Activated CD4-positive, alpha-beta T cell treated with anti-CD3 and anti-CD28 coated beads, Interleukin-2, Interleukin-4, amounts not matched to agents 100 ng/mL and 50 ng/mL, durations not matched to agents 16 hours and 8 hours (primary cell): ENCODE results near the gene SSX2IP.
A peak's percentile ranks its signal among the peaks of the same experiment; 100 is the strongest.
"Not testable (repeated sequence)": the region's sequence is repeated elsewhere in the genome, so short reads cannot be mapped to it uniquely, and the experiment has no call there.

Experiments used
- DNase-seq: peaks from one replicate; pipeline ENCODE4 v3.0.0-alpha.2; 2020; ENCODE audit warnings: low spot score

The SSX2IP gene, protein sequence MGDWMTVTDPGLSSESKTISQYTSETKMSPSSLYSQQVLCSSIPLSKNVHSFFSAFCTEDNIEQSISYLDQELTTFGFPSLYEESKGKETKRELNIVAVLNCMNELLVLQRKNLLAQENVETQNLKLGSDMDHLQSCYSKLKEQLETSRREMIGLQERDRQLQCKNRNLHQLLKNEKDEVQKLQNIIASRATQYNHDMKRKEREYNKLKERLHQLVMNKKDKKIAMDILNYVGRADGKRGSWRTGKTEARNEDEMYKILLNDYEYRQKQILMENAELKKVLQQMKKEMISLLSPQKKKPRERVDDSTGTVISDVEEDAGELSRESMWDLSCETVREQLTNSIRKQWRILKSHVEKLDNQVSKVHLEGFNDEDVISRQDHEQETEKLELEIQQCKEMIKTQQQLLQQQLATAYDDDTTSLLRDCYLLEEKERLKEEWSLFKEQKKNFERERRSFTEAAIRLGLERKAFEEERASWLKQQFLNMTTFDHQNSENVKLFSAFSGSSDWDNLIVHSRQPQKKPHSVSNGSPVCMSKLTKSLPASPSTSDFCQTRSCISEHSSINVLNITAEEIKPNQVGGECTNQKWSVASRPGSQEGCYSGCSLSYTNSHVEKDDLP

DNA sequence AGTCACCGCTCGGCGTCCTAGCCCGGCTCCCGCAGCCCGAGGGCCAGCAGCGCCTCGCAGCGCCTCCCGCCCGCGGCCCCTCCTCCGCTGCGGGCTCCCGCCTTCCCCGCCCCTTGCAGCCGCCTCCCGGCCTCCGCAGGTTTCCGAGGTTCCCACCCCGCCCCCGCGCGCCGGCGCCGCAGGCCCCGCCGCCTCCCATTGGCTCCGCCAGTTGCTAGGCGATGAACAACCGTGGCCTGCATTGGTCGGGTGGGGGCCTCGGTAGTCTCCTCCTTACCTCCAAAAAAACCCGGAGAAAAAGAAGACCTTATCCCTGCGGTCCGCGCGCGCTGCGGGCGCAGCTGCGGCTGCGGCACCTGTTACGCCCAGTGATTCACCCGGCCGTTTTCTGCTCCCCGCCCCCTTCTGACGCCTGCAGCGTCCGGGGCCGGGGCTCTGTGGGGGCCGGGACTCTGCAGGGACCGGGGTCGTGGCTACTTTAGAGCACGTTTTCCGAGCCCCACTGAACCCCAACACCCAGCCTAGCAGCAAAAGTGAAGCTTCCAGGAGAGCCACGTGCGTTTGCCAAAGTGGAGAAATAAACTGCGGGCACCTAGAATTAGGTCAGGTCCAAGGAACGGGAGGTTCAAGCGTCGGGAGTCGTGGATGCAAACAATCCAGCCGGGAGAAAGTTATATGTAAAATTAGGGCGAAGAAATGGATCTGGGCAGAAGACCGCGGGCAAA is at the start of gene SSX2IP:
Gene SSX2IP (minus strand): TSS at position 65 of the 725 bp plus-strand sequence. CDS start 19,242 bp downstream, outside the sequence.
- DNase-seq = peak; percentile 99

DNA sequence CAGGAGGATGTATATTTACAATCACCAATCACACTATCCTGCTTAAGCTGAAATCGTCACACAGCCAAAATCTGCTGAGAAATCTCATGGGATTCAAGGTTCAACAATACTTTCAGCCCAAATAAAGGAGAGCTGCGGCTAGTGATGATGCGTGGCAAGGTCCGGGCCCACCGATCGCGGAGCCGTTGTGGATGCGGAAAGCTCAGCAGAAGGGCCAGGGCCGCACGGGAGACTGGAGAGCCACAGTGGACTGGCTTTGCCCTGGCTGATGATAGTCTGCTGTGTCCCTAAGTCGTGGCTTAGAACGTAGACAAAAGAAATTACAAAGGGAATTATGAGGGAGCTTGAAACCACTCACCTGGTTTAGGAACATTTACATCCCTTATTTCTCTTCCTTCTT is 48.0 kb upstream of the SSX2IP start:
- no peak for DNase-seq

DNA sequence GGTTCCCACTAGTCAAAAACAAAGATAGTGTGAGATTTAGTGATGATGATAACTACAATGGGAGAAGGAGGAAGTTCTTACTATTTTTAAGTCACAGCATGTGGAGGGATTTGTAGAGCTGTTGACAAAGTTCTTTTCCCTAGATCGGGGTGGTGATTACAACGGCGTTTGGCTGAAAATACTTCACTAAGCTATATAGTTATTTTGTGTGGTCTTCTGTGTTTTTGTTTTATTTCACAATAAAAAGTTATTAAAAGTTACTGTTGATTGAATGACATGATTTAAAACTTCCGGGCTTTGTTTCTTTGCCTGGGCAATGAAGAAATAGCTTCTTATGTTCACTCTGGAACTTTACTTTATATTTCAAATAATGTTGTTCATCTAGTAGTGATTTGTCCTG is 47.3 kb upstream of the SSX2IP start:
- no peak for DNase-seq

DNA sequence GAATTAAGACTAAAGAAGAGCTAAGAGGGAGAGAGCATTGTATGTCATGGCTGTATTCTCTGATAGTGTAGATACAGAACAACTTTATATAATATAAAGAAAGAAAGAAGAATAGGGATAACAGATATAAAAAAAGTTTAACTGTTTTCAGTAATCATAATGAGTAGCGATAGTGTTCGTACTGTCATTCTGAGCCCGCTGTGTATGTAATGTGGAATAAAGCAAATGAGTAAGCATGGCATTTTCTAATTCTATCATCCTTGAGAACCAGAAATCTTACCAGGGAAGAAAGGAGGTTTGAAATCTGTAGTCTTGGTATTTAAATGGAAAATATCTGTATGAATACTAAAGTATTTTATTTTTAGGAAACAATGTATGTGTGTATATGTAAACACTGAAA is 46.7 kb upstream of the SSX2IP start:
- DNase-seq = peak; percentile 13

DNA sequence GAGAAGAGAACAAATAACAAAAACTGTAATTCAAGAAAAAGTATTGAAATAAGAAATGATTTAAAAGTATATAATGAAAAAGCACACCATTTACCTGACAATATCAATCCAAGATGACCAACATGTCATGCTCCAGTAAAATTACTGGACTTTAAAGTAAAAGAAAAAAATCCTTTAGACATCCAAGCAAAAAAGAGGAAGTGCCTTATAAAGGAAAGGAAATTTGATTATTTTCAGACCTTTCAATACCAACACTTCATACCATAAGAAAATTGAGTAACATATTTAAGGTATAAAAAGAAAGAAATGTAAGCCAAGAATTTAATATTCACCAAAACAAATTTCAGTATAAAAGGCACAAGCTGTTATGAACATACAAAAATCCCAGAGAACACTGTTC is 46.2 kb upstream of the SSX2IP start:
- no peak for DNase-seq

DNA sequence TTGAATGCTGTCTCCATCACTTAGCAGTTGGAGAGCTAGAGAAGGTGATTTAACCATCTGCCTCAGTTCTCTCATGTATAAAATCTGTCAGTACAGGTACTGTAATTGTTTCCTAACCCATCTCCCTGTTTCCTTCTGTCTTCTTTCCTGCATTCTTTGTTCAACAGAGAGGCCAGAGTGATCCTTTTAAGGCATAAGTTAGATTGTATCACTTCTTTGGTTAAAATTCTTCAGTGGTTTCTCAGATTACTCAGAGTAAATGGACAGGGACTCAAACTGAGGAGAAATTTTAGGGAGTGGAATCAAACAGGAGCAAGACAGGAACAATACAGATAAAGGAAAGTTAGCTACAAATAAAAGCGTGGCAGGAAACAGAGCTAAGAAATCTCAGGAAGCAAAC is 45.2 kb upstream of the SSX2IP start:
- no peak for DNase-seq

DNA sequence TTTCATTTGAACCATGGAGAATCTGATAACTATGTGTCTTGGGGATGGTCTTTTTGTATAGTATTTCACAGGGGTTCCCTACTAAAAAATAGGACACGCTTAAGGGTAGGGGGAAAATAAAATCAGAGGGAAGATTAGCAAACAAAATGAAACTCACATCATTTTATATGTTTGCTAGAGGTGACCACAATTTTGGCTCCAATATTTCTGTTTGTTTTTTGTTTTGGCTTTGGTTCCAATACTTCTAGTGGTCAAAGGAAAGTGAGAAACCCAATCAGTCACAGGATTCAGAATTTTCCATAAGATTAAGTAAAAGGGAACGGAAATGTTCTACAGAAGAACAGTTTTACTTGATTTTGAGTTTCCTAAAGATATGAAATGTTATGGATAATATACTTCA is 42.3 kb upstream of the SSX2IP start:
- DNase-seq = no peak

DNA sequence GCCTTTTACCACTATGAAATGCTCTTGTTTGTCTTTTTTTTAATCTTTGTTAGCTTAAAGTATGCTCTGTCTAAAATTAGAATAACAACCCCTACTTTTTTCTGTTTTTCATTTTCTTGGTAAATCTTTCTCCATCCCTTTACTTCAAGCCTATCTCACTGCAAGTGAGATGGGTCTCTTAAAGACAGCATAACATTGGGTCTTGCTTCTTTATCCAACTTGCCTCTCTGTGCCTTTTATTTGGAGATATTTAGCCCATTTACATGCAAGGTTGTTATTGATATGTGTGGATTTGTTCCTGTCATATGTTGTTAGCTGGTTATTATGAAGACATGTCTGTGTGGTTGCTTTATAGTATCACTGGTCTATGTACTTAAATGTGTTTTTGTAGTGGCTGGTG is 41.3 kb upstream of the SSX2IP start:
- DNase-seq = no peak

DNA sequence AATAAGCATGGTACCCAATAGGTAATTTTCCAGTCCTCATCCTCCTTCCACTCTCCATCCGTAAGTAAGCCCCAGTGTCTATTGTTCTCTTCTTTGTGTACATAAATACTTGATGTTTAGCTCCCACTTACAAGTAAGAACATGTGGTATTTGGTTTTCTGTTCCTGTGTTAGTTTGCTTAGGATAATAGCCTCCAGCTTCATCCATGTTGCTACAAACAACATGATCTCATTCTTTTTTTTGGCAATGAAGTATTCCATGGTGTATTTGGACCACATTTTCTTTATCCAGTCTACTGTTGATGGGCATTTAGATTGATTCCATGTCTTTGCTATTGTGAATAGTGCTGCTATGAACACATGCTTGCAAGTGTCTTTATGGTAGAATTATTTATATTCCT is 37.5 kb upstream of the SSX2IP start:
- DNase-seq = not testable (repeated sequence)

DNA sequence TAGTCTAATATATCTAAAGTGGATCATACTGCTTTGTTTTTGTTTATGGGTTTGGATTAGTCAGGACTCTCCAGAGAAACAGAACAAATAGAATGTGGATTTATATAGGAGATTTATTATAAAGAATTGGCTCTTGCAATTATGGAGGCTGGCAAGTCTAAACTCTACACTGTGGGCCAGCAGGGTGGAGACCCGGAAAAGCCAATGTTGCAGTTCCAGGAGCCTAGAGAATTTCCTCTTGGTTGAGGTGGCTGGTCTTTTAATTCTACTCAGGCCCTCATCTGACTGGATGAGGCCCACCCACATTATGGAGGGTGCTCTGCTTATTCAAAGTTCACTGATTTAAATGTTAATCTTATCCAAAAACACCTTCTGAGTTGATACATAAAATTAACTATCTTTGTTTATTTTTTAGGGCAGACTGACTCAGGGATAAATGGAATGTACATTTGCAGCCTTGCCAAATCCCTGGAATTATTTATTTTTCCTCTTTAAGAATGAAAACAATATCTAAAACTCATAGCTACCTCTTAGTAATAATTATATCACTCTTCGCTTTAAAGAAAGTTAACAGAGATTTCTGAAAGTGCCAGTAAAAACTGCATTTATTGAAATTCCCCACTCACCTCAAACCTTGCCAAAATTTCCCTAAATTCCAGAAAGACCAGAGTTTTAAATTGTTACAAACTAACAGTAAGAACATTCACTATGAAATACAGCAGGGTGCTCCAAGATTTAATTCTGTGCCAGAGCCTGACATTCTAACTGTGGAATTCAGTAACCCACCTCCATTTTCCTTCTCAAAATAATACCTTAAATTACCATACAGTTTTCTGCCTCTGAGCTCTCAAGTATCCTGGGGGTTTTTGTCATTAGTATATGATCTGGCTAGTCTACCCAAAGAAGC is 36.6 kb upstream of the SSX2IP start:
- no peak for DNase-seq

DNA sequence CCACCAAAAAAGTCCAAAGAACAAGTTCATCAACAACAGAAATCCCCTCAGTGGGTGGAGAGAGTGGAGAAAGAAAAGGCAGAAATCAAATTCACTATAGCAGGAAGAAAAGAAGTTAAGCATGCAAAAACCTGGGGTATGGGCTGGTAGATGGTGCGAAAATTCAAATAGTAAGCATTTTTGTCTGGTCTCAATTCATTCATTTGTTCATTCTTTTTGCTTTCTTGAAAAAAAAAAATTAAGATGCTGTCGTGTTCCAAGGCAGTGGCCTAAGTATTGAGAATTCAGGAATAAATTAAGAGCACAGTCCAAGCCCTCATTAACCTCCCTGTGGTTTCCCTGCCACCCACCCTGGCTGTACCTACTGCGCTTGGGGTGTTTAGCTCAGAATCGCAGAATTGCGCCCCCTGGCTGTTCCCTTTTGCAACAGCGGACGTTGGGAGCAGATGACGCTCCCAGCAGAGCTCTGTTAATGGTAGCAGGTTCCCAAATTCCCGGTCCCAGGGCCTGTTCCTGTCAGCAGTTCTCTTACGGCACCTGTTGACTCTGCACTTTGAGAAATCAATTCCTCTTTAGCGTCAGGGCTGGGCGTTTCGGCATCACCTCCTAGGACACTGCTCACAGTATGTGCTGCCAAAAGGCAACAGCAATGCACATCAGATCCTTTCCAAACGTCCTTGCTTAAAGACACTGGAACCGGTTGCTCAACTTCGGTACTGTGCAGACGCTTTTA is 34.0 kb upstream of the SSX2IP start:
- DNase-seq = peak; percentile 6

DNA sequence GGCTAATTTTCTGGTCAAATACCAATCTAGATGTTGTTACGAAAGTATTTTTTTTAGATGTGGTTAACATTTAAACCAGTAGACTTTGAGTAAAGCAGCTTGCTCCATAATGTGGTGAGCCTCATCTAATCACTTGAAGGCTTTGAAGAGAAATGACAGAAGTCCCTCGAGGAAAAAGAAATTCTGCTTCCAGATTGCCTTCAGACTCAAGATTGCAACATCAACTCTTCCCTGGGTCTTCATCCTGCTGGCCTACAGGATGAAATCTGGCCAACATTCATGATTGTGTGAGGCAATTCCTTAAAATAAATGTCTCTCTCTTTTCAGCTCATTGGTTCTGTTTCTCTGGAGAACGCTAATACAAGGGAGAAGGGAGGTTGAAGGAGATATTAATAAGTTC is 32.5 kb upstream of the SSX2IP start:
- DNase-seq = no peak

DNA sequence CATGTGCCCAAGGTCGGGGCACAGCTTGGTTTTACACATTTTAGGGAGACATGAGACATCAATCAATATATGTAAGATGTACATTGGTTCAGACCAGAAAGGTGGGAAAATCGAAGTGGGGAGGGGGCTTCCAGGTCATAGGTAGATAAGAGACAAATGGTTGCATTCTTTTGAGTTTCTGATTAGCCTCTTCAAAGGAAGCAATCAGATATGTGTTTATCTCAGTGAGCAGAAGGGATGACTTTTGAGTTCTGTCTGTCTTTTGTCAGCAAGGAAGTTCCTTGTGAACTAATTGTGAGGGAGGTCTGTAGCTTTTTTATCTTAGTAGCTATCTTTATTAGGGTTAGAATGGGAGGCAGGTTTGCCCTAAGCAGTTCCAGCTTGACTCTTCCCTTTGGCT is 31.6 kb upstream of the SSX2IP start:
- not testable (repeated sequence) for DNase-seq

DNA sequence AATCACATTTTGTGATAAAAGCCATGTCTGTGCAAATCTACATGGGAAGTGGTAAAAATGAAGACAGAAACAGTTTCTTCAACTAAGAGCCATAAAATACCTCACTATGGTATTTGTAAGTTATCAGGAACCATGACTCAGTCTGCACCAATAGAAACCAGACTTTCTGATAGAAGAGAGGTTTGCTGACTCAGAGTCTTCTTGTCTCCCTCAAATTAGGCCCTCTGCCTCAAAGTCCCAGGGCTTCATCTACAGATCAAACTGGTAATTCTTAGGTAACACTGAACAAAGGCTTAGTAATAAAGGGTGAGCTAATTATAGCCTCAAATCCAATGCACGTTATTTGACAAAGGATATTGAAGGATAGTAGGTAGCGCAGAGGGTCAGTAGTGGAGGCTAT is 30.9 kb upstream of the SSX2IP start:
- DNase-seq = peak; percentile 28

DNA sequence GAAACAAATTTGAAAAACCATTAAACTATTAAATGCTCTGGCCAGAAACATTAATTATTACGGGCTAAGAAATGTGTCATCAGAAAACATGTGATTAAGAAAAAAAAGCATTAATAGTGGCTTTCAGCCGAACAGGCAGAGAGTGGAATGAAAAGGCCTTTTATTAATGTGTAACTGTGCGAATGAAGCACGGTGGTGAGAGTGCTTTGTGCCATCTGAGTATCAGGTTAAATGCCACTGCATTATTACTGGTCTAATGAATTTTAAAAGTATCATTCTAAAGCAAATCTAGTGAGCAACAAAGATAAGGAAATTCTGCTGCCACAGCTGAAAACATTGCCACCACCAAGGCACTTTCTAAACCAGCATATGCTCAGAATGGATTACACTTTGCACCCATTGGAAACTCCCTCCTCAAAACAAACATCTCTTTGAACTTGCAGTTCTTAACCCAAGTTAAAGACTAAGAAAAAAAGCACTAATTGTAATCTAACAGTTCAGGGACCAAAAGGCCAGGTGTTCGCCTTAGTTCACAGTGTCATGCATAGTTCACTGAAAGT is 30.0 kb upstream of the SSX2IP start:
- no peak for DNase-seq

DNA sequence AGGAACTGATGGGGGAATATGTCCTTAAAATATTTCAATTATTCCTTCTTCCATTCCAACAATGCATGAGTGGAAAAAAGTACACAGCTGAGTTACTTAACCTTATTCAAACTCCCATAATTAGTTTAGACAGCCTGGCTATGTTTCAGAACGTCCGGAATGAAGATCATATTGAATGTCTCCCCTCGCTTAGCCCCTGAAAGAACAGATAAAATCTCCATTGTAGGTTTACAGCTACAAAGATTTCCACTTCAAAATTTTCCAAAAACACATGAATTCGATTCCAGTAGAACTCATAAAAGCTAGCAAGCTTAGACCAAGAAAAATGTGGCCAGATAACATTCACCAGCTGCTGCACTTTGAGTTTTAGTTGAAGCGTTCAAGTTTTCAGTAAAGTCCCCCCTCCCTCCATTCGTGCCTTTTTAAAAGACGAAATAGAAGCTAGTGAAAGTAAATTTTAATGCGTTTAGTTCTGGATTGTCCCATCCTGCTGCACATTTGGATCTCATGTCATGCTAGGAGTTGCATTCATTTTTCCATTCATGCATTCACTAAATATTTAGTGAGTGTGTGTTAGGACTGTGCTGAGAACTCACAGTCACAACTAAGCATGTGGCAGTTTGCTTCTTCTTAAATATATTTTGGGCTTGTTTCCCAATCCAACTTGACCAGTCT is 29.4 kb upstream of the SSX2IP start:
- DNase-seq = no peak

DNA sequence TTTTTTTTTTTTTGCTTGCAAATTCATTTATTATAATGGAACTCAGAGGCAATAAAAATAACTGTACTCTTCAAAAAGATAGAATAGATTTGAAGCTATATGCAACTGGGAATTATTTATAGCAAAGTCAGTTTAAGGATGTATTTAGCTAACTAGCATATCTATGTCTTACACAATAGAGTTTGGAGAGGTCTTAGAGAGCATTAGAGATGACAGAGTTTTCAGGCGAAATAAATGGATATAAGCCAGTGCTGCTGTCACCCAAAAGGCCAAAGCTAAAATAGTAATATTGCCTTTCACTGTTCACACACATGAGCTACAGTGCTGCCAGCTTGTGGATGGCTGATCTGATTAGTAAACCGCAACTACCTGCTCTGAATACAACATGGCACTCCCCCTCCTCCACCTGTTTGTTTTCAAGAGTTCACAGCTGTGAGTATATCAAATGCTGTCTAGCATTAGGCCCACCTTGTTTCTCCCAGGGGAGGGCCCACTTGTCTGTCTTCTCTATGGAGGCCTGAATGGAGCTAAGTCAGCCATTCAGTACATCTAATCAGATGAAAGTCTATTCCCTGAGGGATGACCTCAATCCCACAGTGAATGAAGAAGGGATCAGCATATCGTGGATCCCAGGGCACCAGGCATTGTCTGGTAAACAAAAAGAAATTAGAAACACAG is 25.2 kb upstream of the SSX2IP start:
- no peak for DNase-seq

DNA sequence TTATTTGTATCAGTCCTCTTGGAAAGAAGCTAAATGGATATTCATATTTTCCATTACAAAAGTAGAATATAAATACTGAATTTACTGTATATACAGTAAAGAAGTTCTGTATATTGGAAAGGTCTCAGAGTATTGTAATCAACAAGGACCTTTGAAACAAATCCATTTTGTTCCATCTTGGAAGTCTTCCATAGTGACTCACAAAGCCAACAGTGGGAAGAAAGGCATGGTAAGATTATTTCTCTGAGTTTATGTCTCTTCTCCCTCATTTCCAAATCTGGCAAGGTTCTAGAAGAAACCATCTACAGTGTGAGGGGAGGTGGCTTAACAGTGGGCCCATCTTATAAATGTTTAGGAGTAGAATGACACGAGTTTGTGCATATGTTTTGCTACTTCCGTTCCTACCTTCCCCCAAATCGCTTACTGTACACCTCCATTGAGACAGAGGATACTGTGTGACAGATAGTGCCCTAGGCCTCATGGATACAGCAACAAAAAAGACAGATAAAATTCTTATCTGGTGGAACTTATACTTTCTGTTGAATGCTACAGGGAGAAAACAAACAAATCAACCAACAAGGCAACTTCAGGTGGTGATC is 22.1 kb upstream of the SSX2IP start:
- DNase-seq = no peak

DNA sequence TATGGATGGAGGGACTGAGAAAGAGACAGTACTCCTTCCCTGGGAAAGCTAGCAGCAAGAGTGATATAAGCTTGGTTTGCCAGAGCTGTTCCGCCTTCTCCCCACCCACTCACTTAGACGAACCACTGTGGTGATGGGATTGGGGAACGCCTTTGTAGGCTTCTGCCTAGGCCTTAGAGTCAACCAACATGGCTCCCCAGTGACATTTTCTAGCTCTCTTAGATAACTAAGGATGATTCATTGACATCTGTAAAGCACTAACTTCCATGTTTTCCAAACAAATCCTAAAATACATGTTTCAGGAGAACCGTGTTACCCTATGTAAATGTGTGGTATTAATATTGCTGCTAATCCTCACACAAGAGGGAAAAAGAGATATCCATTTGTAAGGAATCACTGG is 21.6 kb upstream of the SSX2IP start:
- no peak for DNase-seq
